NCI-H2227 treated with DMSO at 0.1 percent for 48 hours (cell line): ENCODE data around the gene FAM107A.

Source experiments
- DNase-seq: peaks from one replicate; lab custom pipeline; 2025; lab: John Stamatoyannopoulos, UW

Gene FAM107A

GRCh38 chr3:58577269-58577821 lies at the start of gene FAM107A:
Gene FAM107A (minus strand): TSS chr3:58577391. CDS start chr3:58569860, 7,531 bp downstream.
- no peak for DNase-seq

GRCh38 chr3:58625196-58625824 lies 48.1 kb upstream of the FAM107A start:
- no peak for DNase-seq

DNA sequence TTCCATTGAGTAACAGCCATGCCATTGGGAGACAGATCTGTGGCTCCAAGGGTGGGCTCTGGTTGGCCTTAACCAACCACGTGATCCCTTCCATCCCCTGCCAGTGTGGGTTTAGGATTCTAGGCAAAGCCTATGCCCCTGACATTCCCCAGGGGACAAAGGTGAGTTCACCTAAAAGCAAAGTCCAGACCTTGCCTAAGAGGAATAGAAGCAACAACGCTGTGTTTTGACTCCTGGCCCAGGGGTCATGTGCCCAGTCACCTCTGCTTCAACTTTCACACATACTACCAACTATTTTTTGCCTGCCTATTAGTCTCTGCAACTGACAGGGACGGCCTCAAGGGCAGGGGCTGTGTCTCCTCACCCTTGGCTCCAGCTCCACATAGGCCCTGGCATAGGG lies 47.4 kb upstream of the FAM107A start:
- DNase-seq = no peak

DNA sequence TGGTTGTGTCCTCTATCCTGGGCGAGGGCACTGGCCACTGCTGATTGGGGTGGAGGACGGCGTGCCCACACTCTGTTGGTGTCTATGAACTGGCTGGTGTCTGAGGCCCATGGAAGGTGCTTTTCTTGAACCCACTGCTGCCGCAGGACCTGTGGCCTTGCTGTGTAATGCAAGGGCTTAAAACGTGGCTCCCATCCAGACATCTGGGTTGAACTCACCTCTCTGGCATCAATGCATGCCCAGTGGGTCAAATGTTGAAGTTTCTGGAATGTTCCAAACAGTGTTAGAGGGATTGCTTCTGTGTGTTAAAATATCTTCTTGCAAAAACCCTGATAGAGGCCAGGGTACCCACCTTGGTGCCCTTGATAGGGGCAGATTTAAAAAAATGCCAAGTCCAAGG lies 46.8 kb upstream of the FAM107A start:
- DNase-seq = no peak

DNA sequence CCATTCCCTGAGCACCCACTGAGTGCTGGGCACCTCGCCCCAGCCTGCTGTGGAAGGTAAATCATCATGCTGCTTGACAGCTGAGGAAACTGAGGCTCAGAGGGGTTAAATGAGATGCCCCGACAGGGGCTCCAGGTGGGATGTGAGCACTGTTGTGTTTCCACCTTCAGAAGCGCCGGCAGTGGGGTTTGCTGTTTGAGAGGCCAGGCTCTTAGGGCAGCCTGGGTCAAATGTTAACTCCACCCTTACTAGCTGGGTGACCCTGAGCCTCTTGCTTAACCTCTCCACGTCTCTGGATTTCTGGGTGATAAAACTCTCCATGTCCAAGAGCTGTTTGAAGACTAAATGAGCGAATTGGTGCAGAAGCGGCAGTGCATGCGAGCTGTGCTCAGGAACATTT lies 46.3 kb upstream of the FAM107A start:
- DNase-seq = no peak

DNA sequence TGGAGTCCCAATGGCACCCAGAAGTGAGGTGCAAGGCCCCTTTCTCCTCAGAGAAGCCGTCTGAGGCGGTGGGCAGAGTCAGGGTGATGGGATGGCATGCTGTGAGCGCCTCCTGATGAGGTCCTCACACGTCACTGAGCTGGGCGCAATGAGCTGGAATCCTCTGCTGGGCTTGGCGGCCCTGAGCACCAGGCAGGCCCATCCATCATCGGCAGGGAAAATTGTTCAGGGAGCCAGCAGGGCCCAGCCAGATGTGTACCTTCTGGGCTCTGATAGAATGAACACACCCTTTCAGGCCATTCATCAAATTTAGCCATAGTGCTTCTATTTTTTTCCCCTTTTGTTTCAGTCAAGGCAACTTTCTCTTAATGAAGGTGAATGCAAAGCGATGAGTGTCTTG lies 45.7 kb upstream of the FAM107A start:
- DNase-seq = no peak

DNA sequence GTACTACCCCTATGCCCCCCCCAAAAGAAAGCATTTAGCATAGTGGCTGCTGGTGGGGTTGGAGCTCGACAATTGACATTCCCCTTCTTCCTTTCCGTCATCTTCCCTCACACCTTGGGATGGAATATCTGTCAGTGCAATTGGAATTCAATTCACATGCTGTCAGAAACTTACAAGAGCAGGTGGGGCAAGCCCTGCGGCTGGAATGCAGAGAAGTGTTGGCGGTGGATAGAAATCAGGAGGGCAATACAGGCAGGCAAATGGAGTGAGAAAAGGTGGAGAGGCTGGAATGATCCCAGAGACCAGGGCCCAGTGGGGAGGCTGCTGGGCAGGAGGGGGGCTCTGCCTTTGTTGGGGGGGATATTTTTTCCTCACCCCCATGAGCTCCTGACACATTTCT lies 45.2 kb upstream of the FAM107A start:
- DNase-seq = no peak

- no peak for DNase-seq
Observed at GRCh38 chr3:58621086-58621830, 44.1 kb upstream of the FAM107A start.

DNA sequence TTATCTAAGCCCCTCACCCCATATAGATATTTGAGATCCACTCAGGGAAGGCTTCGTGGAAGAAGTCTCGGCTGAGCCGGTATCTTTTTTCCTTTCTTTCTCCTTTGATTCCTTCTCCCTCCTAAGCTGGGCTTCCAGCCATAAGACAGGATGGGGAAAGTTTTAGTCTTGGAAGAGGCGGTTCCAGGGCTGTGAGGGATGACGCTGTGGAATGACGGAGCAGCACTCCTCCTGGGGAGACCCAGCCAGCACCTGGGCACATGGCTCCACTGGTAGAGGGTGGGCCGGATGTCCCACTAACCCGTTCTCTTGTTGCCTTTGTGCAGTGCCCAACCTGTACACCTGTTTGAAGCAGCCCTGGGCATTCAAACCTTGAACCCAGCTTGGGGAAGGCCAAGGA lies 43.2 kb upstream of the FAM107A start:
- DNase-seq = no peak

DNA sequence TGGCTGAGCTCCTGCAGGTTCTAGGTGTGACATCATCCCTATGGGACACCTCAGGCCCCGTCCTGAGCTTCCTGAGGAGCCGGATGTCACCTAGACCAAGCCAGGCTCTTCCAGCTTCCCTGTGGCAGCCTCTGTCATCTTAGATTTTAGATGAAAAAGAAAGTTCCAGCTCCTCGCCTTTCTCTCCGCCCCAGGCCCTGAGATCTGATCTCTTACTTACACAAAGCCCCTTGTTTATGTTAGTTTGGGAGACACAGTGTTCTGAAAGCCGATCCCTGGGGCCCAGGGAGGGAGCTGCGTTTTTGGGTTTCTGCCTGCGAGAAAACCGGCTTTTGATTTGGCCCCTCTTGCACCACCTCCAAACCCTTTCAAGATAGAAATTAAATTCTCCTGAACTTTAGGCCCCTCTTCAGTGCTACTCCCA lies 40.2 kb upstream of the FAM107A start:
- DNase-seq = no peak

DNA sequence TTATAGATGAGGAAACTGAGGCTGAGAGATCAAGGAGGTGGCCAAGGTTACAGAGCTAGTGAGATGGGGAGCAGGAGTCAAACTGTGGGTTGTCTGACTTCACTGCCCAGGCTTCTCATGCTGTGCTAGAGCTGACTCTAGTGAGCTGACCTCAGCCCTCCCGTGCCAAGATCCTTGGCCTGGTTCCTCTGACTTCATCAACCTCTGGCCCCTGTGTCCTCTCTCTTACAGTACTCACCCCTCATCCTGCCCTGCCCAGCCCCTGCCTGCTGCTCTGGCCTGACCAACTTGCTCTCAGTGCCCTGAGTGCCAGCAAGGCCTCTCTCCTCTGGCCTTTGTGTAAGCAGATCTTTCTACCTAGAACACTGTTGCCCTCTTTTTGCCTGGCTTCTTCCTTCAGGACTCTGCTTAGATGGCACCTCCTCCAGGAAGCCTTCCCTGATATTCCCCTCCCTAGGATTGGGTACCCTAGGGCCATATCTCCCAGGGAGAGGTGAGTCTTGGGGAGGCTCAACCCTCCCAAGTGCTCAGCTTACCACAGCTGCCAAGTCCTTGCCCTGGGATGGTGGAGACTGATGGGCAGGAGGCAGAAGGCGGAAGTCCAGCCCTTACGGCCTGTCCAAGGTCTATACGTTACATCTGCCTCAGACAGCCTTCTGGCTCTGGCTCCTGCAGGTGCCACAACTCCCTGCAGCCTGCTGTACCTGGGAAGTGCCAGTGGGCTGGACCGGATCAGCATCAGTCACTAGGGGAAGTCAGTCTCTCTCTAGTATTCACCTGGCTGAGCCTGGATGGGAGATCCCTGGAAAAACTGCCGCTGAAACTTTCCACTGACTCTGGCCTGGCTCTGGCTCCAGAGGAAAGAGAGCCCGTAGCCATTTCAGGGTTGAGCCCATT lies 36.3 kb upstream of the FAM107A start:
- DNase-seq = no peak

- DNase-seq = no peak
Observed at GRCh38 chr3:58612830-58613229, 35.6 kb upstream of the FAM107A start.

DNA sequence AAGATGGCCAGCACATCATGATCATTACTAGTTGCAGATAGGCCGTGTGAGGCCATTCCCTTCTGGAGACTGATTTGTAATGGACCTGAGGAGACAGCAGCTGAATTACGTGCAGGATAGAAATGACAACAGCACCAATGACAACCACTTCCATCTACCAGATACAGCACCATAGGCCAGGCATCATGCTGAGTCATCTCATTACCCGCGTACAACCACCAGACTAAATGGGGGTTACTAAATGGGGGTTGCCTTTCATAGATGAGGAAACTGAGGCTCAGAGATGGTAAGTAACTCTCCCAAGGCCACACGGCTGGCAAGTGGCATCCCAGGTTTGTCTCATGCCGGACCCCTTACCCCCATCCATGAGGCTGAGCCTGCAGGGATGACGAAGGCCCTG lies 32.8 kb upstream of the FAM107A start:
- DNase-seq = no peak

DNA sequence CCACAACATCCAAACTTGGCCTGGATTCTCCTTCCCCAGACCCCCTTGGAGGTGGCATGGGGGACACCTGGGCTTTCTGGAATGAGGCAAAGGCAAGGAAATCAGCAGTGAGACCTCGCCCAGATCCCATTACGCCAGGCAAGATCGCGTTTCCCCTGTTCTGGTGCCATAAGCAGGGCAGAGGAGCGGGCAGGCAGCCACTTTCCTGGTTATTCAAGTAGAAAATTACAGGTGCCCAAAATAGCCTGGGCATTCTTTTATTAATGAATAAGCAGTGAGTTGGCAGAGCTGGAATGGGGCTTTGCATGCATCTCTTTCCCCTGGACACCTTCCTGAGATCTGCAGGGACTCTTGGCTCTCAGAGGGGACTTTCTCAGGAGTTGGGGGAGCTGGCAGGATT lies 31.5 kb upstream of the FAM107A start:
- DNase-seq = peak; percentile 3

GRCh38 chr3:58607816-58608215 lies 30.6 kb upstream of the FAM107A start:
- DNase-seq = no peak

DNA sequence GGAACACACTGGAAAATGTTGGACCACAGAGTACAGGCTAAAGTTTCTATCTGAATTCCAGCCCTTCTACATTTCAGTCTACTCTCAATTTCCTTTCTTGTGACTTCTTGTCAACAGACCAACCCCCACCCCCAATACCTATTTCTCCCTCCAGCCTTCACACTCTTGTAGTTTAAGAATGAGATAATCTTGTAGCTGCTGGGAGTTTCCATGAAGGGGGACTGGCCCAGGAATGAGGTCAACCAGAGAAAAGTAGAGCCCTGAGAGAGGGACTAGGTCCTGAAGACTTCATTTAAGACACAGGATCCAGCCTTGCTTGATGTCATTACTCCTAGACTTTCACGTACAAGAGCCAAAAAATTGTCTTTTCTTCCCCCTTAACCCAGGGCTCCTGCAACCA lies 29.5 kb upstream of the FAM107A start:
- no peak for DNase-seq

DNA sequence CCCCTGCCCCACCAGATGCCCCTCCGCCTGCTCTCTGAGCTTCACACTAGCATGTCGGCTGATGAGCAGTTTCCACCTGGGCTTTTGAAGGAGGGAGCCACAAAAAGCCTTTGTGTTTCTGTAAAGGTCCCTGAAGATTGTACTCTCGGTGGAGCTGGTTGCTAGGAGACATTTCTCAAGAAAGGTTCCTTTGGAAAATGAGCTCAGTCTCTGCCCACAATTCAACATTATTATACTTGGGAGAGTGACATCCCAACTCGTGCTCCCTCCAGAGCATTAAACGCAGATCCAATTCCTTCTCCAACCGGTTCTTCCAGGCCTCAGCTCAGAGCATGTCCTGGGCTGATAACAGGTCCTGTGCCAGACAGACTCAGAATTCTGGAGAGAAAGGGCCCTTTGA lies 26.8 kb upstream of the FAM107A start:
- no peak for DNase-seq

GRCh38 chr3:58603606-58604005 lies 26.4 kb upstream of the FAM107A start:
- DNase-seq = no peak

DNA sequence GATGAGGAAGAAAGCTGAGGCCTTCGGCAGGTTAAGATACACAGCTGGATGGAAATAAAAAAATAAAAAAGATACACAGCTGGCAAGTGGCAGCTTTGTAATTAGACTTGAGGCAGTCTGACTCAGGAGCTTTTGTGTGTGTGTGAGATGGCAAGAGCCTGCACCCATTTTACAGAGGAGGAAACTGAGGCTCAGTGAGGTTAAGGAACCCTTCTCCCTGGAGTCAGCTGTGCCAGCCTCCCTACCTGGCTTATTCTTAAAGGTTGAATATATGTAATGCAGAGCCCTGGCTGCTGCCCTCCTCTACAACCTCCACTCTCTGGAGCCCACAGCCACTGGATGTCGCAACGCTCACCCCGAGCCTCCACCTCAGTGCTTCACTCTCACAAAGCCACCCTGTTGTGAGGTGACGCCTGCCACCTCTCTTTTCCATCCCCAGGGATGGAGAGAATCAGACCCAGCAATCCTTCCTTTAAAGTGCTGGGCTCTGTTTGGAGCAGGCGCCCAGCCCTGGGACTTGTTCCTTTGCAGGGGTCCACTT lies 20.6 kb upstream of the FAM107A start:
- DNase-seq = no peak

DNA sequence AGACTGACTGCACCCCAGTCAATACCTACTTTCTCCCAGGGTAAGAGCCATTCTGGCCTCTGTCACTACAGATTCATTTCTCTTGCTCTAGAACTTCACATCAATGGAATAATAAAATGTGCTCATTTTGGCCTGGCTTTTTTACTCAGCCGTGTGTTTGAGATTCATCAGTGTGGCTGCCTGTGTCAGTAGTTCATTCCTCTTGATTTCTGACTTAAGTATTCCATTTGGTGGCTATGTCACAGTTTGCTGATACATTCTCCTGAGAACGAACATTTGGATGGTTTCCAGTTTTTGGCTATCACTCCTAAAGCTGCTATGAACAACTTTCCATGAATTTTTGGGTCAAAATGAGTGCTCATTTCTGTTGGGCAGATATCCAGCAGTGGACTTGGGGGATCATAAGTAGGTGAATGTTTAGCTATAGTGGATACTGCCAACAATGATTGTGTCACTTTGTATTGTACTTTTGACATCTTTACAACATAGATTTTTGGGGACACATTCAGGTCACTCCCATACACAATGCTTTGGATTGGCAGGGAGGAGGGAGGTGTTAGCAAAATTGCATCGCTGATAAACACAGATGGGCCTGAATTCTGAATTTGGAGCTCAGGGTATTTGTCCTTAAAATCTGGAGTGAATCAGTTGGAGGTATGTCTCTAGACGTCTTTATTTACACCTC lies 19.8 kb upstream of the FAM107A start:
- DNase-seq = no peak

DNA sequence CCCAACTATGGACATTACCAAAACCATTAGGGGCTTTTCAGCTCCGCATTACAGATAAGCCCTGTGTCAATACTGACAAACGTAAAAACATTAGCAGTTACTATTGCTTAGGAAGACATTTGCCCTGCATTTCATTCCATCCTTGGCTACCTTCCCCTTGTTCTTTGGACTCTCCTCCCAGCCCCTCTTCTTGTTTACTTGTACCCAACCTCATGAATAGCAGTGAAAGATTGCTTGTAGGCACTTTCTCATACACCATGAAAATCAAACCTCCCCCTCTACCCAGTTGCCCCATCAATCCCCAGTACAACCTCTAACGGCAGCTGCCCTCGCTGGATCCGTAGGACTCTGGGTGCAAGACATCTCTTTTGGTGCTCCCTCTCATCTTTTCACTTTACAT lies 16.9 kb upstream of the FAM107A start:
- DNase-seq = no peak
